ENCODE data around the gene LPCAT3. TPM values are rescaled to one million over a fixed set of nuclear protein-coding genes. Genes with fewer than 3 reads are reported as not detected.

Gene LPCAT3
- total RNA-seq, 4 donors from 2014 or later: 27.5 to 46.3 (median 32.7) TPM

- H3K9me3 ChIP-seq: no peaks in the 10 kb centered on the region
- no peaks in the 10 kb centered on the region for H3K27me3 ChIP-seq
- TF ChIP-seq, protein P1, sequence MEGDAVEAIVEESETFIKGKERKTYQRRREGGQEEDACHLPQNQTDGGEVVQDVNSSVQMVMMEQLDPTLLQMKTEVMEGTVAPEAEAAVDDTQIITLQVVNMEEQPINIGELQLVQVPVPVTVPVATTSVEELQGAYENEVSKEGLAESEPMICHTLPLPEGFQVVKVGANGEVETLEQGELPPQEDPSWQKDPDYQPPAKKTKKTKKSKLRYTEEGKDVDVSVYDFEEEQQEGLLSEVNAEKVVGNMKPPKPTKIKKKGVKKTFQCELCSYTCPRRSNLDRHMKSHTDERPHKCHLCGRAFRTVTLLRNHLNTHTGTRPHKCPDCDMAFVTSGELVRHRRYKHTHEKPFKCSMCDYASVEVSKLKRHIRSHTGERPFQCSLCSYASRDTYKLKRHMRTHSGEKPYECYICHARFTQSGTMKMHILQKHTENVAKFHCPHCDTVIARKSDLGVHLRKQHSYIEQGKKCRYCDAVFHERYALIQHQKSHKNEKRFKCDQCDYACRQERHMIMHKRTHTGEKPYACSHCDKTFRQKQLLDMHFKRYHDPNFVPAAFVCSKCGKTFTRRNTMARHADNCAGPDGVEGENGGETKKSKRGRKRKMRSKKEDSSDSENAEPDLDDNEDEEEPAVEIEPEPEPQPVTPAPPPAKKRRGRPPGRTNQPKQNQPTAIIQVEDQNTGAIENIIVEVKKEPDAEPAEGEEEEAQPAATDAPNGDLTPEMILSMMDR (IDR thresholded peaks at IDR 0.05): no peak
- no peak for TF ChIP-seq POLR2A (IDR thresholded peaks at IDR 0.05)
- H3K4me3 ChIP-seq: no peak overlapping the region
- intact Hi-C loops (cut with DNase I): no loop called here
- no peak overlapping the region for H3K27ac ChIP-seq
- H3K4me1 ChIP-seq: peaks cover 14 to 54% (median 27%) of the 10 kb centered on the region in 3 donors
- WGBS, 2 donors: 66 to 75% methylated on average over 2 of the region's 2 CpGs
- no peak for DNase-seq
- peaks cover 15 to 65% (median 39%) of the 10 kb centered on the region in 3 donors for H3K36me3 ChIP-seq
These were observed 42.8 kb downstream of the LPCAT3 start for GRCh38 chr12:6975297-6976032.

- WGBS, 2 donors: 92 to 93% methylated on average over 4 to 5 of the region's 6 CpGs
- H3K27me3 ChIP-seq: no peaks in the 10 kb centered on the region
- no peak overlapping the region for H3K27ac ChIP-seq
- intact Hi-C loops (cut with DNase I): no loop called here
- peaks cover 18 to 54% (median 31%) of the 10 kb centered on the region in 3 donors for H3K4me1 ChIP-seq
- no peak overlapping the region for H3K4me3 ChIP-seq
- H3K9me3 ChIP-seq: no peaks in the 10 kb centered on the region
- peaks cover 12 to 56% (median 35%) of the 10 kb centered on the region in 3 donors for H3K36me3 ChIP-seq
- no peak for DNase-seq
- TF ChIP-seq POLR2A (IDR thresholded peaks at IDR 0.05): no peak
- TF ChIP-seq, protein P1 (IDR thresholded peaks at IDR 0.05): no peak
These were observed 44.1 kb downstream of the LPCAT3 start for GRCh38 chr12:6974180-6974579.

DNA sequence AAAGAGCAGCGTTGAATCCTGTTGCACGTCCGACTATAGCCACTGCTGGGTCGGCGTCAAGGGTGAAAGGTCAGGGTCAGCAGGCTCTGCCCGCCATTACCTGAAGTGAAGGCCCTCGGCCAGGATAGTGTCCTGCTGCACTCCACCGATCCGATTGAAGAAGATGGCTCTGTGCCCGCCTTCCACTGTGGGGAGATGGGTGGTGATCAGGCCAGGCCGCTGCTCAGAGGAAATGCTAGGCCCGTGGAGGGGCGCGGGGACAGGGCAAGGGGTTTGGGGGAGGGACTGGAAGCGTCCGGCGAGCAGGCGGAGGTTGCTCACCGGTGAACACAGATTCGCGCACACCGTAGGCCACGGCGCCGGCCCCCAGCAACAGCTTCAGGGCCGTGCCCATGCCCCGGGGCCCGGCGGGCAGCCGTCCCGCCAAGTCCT is 48.2 kb downstream of the LPCAT3 start:
- no peak for DNase-seq
- intact Hi-C loops (cut with DNase I): no loop called here
- TF ChIP-seq, protein P1 (IDR thresholded peaks at IDR 0.05): no peak
- no peak for TF ChIP-seq POLR2A (IDR thresholded peaks at IDR 0.05)
- Histone ChIP-seq H3K27me3 (no peaks in the 10 kb centered on the region), H3K9me3 (no peaks in the 10 kb centered on the region), H3K4me3 (peak overlapping the region; percentile 40 to 96 (median 80)), H3K36me3 (peaks cover 27 to 62% (median 28%) of the 10 kb centered on the region in 3 donors), H3K27ac (peak overlapping the region; percentile 92 to 96 (median 94)), H3K4me1 (peaks cover 19 to 73% (median 33%) of the 10 kb centered on the region in 3 donors)
- WGBS, 2 donors: 0% methylated on average over 5 to 9 of the region's 31 CpGs

- intact Hi-C loops (cut with DNase I): no loop called here
- 59 to 60% methylated on average over 1 to 9 of the region's 9 CpGs for WGBS, 2 donors
These were observed 49.9 kb downstream of the LPCAT3 start for GRCh38 chr12:6968426-6968825.

More at GRCh38 chr12:6968426-6968825, 49.9 kb downstream of the LPCAT3 start:
- H3K4me1 ChIP-seq: peaks cover 19 to 84% (median 38%) of the 10 kb centered on the region in 3 donors
- H3K9me3 ChIP-seq: no peaks in the 10 kb centered on the region
- TF ChIP-seq, protein P1 (IDR thresholded peaks at IDR 0.05): no peak
- TF ChIP-seq POLR2A (IDR thresholded peaks at IDR 0.05): no peak
- H3K27ac ChIP-seq: peak overlapping the region in 2 of 4 donors; percentile 94 to 96
- peak overlapping the region in 1 of 4 donors; percentile 72 for H3K4me3 ChIP-seq
- H3K27me3 ChIP-seq: no peaks in the 10 kb centered on the region
- H3K36me3 ChIP-seq: peaks cover 20 to 45% (median 22%) of the 10 kb centered on the region in 3 donors
- no peak for DNase-seq
